Smooth muscle cell (in vitro differentiated cells): ENCODE results near the gene LINC01488. TPM values are rescaled to one million over a fixed set of nuclear protein-coding genes. Genes with fewer than 3 reads are reported as not detected.

Source experiments
- DNase-seq: peaks from one replicate; lab custom pipeline; 2025; ENCODE audit not compliant: unreplicated experiment; lab: John Stamatoyannopoulos, UW
- H2AFZ ChIP-seq: fragments of 200-600 bp; sonication (generic); 2 replicates; pipeline ENCODE4 v1.6.0; 2016; ENCODE audit warnings: antibody characterized with exemption, low read depth, mild to moderate bottlenecking
- H3F3A ChIP-seq: fragments of 200-600 bp; sonication (generic); 2 replicates; pipeline ENCODE4 v1.6.0; 2017; ENCODE audit warnings: antibody characterized with exemption, low read depth
- H3K27ac ChIP-seq: fragments of 200-600 bp; sonication (generic); 2 replicates; pipeline ENCODE4 v1.5.1; 2016; ENCODE audit warnings: low read depth, mild to moderate bottlenecking
- H3K27me3 ChIP-seq: fragments of 200-600 bp; sonication (generic); 2 replicates; pipeline ENCODE4 v1.6.1; 2016; ENCODE audit warnings: low read depth, mild to moderate bottlenecking
- H3K36me3 ChIP-seq: fragments of 200-600 bp; sonication (generic); 2 replicates; pipeline ENCODE4 v1.5.1; 2016; ENCODE audit warnings: low read depth
- H3K4me1 ChIP-seq: fragments of 200-600 bp; sonication (generic); 2 replicates; pipeline ENCODE4 v1.5.1; 2016; ENCODE audit warnings: low read depth
- H3K4me2 ChIP-seq: fragments of 200-600 bp; sonication (generic); 2 replicates; pipeline ENCODE4 v1.6.0; 2016; ENCODE audit warnings: mild to moderate bottlenecking
- H3K4me3 ChIP-seq: fragments of 200-600 bp; sonication (generic); 2 replicates; pipeline ENCODE4 v1.5.1; 2016; ENCODE audit warnings: mild to moderate bottlenecking
- H3K79me2 ChIP-seq: fragments of 200-600 bp; sonication (generic); 2 replicates; pipeline ENCODE4 v1.6.0; 2016; ENCODE audit warnings: low read depth, mild to moderate bottlenecking
- H3K9ac ChIP-seq: fragments of 200-600 bp; sonication (generic); 2 replicates; pipeline ENCODE4 v1.6.0; 2016; ENCODE audit warnings: low read depth
- H3K9me3 ChIP-seq: fragments of 200-600 bp; sonication (generic); replicated peaks from 2 replicates; pipeline ENCODE4 v1.5.1; 2016; ENCODE audit warnings: low read depth
- H4K20me1 ChIP-seq: fragments of 200-600 bp; sonication (generic); 2 replicates; pipeline ENCODE4 v1.6.0; 2016; ENCODE audit warnings: low read depth
- WGBS: methylation state at CpG from one replicate; pipeline ENCODE4 v1.1.7; 2016; ENCODE audit warnings: low lambda C conversion rate; 5-methylcytosine and 5-hydroxymethylcytosine counted together
- polyA plus RNA-seq: library from polyadenylated mRNA; unstranded; fragments of >200 nt; fragmentation: Nextera tagmentation; extraction: Ambion mirVana; gene quantifications from 2 replicates; pipeline ENCODE4 v1.2.1, GENCODE V29; 2016
- total RNA-seq: library from RNA; depleted of rRNA; stranded (reverse); fragments of >200 nt; gene quantifications from 2 replicates; pipeline ENCODE4 v1.2.3, GENCODE V29; 2014
- TF ChIP-seq, protein P1 (sequence below): fragments of 200-600 bp; sonication (generic); IDR thresholded peaks from 2 replicates; pipeline ENCODE4 v1.5.1; 2017; ENCODE audit warnings: borderline replicate concordance, mild to moderate bottlenecking, antibody characterized with exemption; ENCODE audit not compliant: insufficient read depth, poor library complexity, severe bottlenecking

The LINC01488 gene
- total and polyA plus RNA-seq, 2 experiments from 2014 or later: not detected

DNA sequence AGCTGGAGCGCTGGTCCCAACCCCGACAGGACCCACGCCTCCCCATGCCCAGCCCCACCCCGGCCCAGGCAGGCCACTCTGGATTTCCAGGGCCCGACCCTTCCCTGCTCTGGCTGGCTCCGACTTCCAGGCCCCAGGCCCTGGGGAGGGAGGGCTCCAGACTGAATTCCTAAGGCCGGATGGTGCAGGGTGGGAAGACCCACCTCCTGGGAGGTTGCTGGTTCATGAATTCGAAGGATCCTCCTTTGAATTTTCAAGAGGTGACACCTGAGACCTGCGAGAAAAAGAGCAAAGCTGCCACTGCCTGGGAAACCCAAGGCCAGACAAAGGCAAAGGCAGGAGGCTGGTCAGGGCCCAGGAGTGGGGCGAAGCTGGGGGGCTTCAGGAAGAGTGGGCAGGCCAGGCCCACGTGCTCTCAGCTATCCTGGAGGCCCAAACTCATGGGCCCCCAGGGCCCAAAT, 47.0 kb upstream of the LINC01488 start:
- WGBS: 59% methylated on average over 10 of the region's 11 CpGs
- Histone ChIP-seq H3K79me2 (no peaks in the 10 kb centered on the region), H3K4me1 (peaks cover 44% of the 10 kb centered on the region), H3F3A (no peaks in the 10 kb centered on the region), H3K9ac (no peak overlapping the region), H3K27me3 (no peaks in the 10 kb centered on the region), H4K20me1 (no peaks in the 10 kb centered on the region), H3K9me3 (no peaks in the 10 kb centered on the region), H3K36me3 (no peaks in the 10 kb centered on the region), H2AFZ (no peak overlapping the region), H3K4me3 (no peak overlapping the region), H3K27ac (no peak overlapping the region), H3K4me2 (no peak overlapping the region)
- no peak for DNase-seq
- TF ChIP-seq, protein P1, sequence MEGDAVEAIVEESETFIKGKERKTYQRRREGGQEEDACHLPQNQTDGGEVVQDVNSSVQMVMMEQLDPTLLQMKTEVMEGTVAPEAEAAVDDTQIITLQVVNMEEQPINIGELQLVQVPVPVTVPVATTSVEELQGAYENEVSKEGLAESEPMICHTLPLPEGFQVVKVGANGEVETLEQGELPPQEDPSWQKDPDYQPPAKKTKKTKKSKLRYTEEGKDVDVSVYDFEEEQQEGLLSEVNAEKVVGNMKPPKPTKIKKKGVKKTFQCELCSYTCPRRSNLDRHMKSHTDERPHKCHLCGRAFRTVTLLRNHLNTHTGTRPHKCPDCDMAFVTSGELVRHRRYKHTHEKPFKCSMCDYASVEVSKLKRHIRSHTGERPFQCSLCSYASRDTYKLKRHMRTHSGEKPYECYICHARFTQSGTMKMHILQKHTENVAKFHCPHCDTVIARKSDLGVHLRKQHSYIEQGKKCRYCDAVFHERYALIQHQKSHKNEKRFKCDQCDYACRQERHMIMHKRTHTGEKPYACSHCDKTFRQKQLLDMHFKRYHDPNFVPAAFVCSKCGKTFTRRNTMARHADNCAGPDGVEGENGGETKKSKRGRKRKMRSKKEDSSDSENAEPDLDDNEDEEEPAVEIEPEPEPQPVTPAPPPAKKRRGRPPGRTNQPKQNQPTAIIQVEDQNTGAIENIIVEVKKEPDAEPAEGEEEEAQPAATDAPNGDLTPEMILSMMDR: no peak

DNA sequence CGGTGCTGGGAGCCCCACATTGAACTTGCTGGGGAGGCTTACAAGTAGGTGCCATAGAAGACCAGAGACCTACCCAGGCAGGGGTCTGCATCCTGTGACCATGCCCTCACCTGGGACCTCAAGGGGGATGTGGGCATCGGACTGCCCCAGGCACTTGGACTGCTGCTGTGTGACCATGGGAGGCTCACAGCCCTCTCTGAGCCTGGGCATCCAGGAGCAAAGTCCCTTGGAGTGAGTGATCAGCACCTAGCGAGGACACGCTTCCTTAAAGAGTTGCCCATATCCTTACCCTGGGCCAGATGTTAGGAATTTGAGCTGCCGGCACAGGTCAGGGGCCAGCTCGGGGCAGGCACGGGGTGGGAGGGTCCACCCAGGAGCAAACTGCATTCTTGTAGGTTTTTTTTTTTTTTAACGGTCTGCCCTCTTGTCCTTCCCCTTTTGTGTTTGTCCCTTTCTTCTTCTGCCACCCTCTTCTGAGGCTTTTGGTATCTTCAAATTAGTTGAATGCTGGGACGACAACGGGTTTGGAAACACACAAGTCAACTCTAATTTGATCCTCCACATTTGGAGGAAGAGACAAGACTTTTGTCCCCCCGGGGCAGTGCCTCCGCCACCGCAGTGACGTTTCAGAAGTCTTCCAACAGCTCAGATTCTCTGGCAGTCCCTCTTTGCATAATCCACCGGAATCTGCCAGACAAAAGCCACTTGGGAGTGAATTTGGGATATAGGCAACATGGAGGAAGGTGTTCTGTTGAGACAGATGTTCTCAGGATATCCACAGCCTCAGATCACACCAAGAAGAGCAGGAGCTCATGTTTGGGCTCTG, 46.1 kb upstream of the LINC01488 start:
- H2AFZ ChIP-seq: no peak overlapping the region
- 55% methylated on average over 15 of the region's 15 CpGs for WGBS

DNA sequence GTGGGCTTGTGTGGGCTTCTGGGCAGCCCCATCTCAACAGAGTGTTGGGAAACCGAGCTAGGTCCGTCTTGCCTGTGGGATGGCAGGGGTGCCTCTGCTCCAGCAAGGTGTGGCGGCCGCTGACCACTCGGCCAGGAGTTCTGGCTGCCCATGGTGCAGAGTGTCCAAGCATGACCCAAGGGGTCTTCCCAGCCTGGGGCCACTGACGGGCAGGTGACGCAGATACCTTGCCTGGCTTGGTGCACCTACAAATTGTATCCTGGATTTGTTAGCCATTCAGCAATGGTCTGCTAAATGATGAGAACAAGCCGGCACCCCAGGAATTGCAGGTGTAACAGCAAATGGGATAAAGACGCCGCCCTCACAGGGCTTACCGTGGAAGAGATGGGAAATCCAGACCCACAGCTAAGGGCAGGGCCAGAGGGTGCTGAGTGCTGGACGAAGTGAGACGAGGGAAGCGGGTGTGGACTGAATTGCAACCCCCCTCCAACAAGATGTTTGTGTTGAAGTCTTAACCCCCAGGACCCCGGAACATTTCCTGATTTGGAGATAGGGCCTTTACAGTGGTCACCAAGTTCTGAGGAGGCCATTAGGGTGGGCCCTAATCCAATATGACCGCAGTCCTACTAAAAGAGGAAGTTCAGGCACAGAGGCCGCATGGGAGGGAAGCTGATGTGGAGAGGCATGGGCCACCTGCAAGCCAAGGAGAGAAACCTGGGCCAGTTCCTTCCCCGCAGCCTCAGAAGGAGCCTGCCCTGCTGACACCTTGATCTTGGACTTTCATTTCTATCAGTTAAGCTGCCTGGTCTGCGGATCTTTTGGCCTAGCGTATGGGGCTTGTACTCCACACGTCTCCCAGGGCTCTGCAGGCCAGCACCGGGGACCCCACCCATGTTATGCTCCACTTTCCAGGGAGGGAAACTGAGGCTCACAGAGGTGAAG, 45.2 kb upstream of the LINC01488 start:
- no peak overlapping the region for H3K4me3 ChIP-seq
- no peak overlapping the region for H2AFZ ChIP-seq
- H3K36me3 ChIP-seq: no peaks in the 10 kb centered on the region
- TF ChIP-seq, protein P1: no peak
- WGBS: 93% methylated on average over 22 of the region's 22 CpGs
- no peaks in the 10 kb centered on the region for H4K20me1 ChIP-seq
- no peak overlapping the region for H3K9ac ChIP-seq
- DNase-seq: no peak
- no peaks in the 10 kb centered on the region for H3K27me3 ChIP-seq
- H3K9me3 ChIP-seq: no peaks in the 10 kb centered on the region
- H3K4me1 ChIP-seq: peaks cover 44% of the 10 kb centered on the region
- H3K27ac ChIP-seq: no peak overlapping the region
- no peaks in the 10 kb centered on the region for H3K79me2 ChIP-seq
- no peak overlapping the region for H3K4me2 ChIP-seq
- H3F3A ChIP-seq: no peaks in the 10 kb centered on the region

More for the DNA sequence above, 46.1 kb upstream of the LINC01488 start:
- Histone ChIP-seq H3K9ac (no peak overlapping the region), H3K4me3 (no peak overlapping the region), H4K20me1 (no peaks in the 10 kb centered on the region), H3K79me2 (no peaks in the 10 kb centered on the region), H3K4me1 (peaks cover 44% of the 10 kb centered on the region), H3K4me2 (no peak overlapping the region), H3K9me3 (no peaks in the 10 kb centered on the region), H3K36me3 (no peaks in the 10 kb centered on the region), H3K27ac (no peak overlapping the region), H3K27me3 (no peaks in the 10 kb centered on the region), H3F3A (no peaks in the 10 kb centered on the region)
- TF ChIP-seq, protein P1: no peak
- DNase-seq: no peak
